A549 treated with AZD9567 at 1 μM for 4 hours (cell line): ENCODE data around the gene GAS2L1. TPM values are rescaled to one million over a fixed set of nuclear protein-coding genes. Genes with fewer than 3 reads are reported as not detected.

Experiments used
- total RNA-seq: library from RNA; stranded (reverse); fragments of 200-300 nt; extraction: Qiagen RNA extraction; gene quantifications from 5 replicates; pipeline ENCODE4 v1.2.3, GENCODE V29; 2022; ENCODE audit not compliant: insufficient read depth

The GAS2L1 gene
- total RNA-seq = 22.6 to 37.8 TPM (median 32.6 TPM) in 5 replicates

DNA sequence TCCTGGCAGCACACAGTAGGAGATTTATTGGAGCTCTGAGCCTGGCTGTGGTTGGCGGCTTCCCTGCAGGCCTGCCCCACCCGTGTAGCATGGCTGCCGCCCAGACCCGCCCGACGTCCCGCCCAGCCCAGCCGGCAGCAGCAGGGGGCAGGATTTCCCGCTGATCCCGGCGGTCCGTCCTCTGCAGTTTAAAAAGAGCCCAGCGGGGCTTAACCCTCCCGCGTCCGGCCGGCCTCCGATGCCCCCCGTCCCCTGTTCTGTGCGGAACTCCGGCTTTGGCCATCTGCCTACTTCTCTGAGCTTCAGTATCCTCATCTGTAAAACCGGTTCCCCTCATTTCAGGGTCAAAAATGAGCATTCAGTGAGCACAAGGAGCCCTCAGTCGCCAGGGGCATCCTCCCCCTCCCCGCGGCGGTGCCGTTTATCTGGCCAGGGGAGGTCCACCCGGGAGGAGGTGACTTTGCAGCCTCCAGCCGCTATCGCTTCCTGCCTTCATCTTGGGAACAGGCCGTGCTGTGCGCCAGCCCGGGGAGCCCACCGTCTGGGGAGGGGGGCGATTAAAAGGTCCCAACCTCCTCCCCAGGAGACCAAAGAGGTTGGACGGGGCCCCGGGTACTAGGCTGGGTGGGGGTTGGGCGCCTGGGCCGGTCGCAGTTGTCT lies at the start of gene GAS2L1:
Gene GAS2L1, plus strand, starts transcription at position 476 of the 660 bp plus-strand sequence. CDS start 1,456 bp downstream, outside the sequence.

DNA sequence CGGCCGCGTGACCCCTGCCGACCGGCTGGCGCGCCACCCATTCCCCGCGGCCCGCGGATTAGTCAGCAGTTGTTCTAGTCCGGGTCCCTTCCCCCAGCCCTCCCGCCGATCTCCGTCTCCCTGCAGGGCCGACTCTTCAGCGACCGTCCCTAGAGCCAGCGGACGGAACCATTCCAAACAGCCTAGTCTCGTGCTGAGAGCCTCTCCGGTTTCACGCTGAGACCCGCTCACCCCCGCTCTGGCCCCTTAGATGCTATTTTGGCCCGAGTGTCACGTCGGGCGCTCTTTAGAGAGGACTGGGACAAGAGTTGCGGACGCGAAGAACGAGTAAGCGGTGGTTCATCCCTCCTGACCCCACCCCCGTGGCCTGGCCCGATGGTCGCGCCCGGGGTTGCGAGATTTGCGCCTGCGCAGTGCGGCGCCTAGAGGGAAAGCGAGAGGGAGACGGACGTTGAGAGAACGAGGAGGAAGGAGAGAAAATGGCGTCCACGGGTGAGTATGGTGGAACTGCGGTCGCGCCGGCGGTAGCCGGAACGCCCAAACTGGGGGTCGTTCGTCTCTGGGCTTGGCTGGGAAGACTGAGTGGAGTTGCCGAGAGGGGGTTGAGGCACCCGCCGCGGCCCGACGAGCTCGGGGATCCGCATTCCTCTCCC lies 38.5 kb upstream of the GAS2L1 start, which contains the start of the genes EWSR1 and RHBDD3:
Gene EWSR1, plus strand, starts transcription at position 411 of the 653 bp plus-strand sequence. Its CDS starts 69 bp downstream, at position 480.
Gene RHBDD3, minus strand, starts transcription at position 124 of the 653 bp plus-strand sequence. CDS start 2,355 bp downstream, outside the sequence.

DNA sequence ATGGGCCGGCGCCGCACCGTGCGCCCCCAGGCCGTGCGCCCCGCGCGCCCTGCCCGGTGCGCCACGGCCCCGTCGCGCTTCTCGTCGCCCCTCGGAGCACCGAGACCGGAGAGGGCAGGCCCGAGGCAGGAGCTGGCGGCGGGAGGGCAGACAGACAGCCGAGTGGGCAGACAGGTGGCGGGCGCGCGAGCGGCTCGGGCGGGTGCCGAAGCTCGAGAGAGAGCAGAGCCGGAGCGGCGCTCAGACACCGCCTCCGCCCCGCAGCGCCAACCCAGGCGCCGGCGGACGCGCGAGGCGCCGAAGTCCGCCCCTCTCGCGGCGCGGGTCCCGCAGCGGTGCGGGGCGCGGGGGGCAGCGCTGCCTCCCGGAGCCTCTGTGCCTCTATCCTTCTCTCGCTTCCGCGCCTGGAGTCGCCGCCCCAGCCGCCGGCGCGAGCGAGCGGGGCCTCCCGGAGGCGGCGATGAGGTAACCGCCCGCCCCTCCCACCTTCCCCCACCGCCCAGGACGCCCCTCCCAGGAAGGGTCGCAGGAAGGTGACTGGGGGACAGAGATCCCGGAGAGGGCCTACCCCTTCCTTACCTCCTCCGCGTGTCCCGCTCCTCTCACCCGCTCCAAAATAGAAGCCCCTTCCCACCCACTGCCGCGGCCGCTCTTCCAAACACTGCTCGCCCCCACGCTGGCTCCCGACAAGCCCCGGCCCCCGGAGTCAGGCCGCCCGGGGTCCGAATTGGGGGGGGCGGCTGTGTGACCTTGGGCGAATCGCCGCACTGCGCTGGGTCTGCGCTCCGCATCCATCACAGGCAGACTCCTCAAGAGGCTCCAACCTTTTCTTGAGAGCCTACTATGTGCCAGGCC lies 9.1 kb downstream of the GAS2L1 start, which contains the start of gene RASL10A:
Gene RASL10A, minus strand, starts transcription at position 412 of the 855 bp plus-strand sequence. CDS start 451 bp downstream, outside the sequence.

Other genes with a start within 250 kb of the GAS2L1 start
- not detected in 5 replicates for gene C22orf31, start 244.8 kb upstream of the GAS2L1 start, total RNA-seq
- 2.8 to 4.3 TPM (median 3.6 TPM) in 5 replicates for gene KREMEN1, start 233.6 kb upstream of the GAS2L1 start, total RNA-seq
- gene EMID1, start 100.8 kb upstream of the GAS2L1 start, total RNA-seq = 0.37 to 0.49 TPM (median 0.43 TPM) in 4 of 5 replicates, not detected in the other
- gene RHBDD3, start 38.7 kb upstream of the GAS2L1 start, total RNA-seq = 16.2 to 27.3 TPM (median 26.5 TPM) in 5 replicates
- gene EWSR1, start 38.4 kb upstream of the GAS2L1 start, total RNA-seq = 206 to 240 TPM (median 219 TPM) in 5 replicates
- gene RASL10A, start 9.0 kb downstream of the GAS2L1 start, total RNA-seq = 0.37 to 0.67 TPM (median 0.51 TPM) in 4 of 5 replicates, not detected in the other
- 25.1 to 32.8 TPM (median 27.3 TPM) in 5 replicates for gene AP1B1, start 81.9 kb downstream of the GAS2L1 start, total RNA-seq
- gene RFPL1, start 131.9 kb downstream of the GAS2L1 start, total RNA-seq = not detected in 5 replicates
- 0.09 to 0.12 TPM (median 0.10 TPM) in 4 of 5 replicates, not detected in the other for gene NEFH, start 173.6 kb downstream of the GAS2L1 start, total RNA-seq
- 28.5 to 40.0 TPM (median 30.4 TPM) in 5 replicates for gene THOC5, start 247.1 kb downstream of the GAS2L1 start, total RNA-seq